HEK293 (cell line): ENCODE measurements around the gene SEC16A.

Source experiments
- CTCF ChIA-PET: fragments of 350-600 bp; formaldehyde crosslinking; extraction: SDS; loops from one replicate; lab custom pipeline; 2021; ENCODE audit warnings: antibody characterized with exemption; lab: Yijun Ruan, JAX
- POLR2A ChIA-PET: fragments of 300-600 bp; formaldehyde crosslinking; extraction: SDS; loops from one replicate; lab custom pipeline; 2020; ENCODE audit warnings: antibody characterized with exemption, inconsistent platforms; lab: Yijun Ruan, JAX
- H3K27ac ChIP-seq: fragments of 200-500 bp; sonication (Bioruptor generic); 2 replicates; pipeline ENCODE4 v1.5.1; 2014; ENCODE audit warnings: low read depth, low read length, control low read depth, inconsistent platforms; ENCODE audit errors: extremely low read depth
- H3K36me3 ChIP-seq, 2 experiments: fragments of 200-500 bp in 1 of 2; sonication (Bioruptor generic) in 1 of 2; 1 replicate in 1 of 2; 2 replicates in 1 of 2; pipeline ENCODE4 v1.5.1; 2014 to 2017; ENCODE audit warnings: inconsistent platforms in 2 of 2, low read length in 2 of 2; ENCODE audit not compliant: control insufficient read depth in 2 of 2, insufficient read depth in 1 of 2
- H3K4me1 ChIP-seq: fragments of 200-500 bp; sonication (Bioruptor generic); 2 replicates; pipeline ENCODE4 v1.5.1; 2014; ENCODE audit warnings: mild to moderate bottlenecking, low read length, inconsistent platforms; ENCODE audit not compliant: control insufficient read depth, insufficient read depth
- H3K4me3 ChIP-seq: 2 replicates; pipeline ENCODE4 v1.5.1; 2011; ENCODE audit warnings: low read depth, mild to moderate bottlenecking, control low read depth, low read length, moderate library complexity
- H3K9me3 ChIP-seq: fragments of 200-500 bp; sonication (Bioruptor generic); 2 replicates; pipeline ENCODE4 v1.5.1; 2014; ENCODE audit warnings: low read depth, low read length, inconsistent platforms; ENCODE audit not compliant: control insufficient read depth, insufficient read depth
- OVOL3 ChIP-seq: fragments of 450-650 bp; formaldehyde crosslinking; IDR thresholded peaks from 2 replicates; pipeline ENCODE4 v1.5.1; 2016; ENCODE audit warnings: missing biosample characterization, missing genetic modification characterization
- PATZ1 ChIP-seq: fragments of 450-650 bp; formaldehyde crosslinking; IDR thresholded peaks from 2 replicates; pipeline ENCODE4 v1.5.1; 2016; ENCODE audit warnings: missing biosample characterization, missing genetic modification characterization
- SCRT2 ChIP-seq: fragments of 450-650 bp; formaldehyde crosslinking; IDR thresholded peaks from 2 replicates; pipeline ENCODE4 v1.5.1; 2016; ENCODE audit warnings: missing biosample characterization, missing genetic modification characterization
- ZBTB8A ChIP-seq: fragments of 450-650 bp; formaldehyde crosslinking; IDR thresholded peaks from 2 replicates; pipeline ENCODE4 v1.5.1; 2016; ENCODE audit warnings: missing biosample characterization, missing genetic modification characterization
- ZIC2 ChIP-seq: fragments of 450-650 bp; formaldehyde crosslinking; IDR thresholded peaks from 2 replicates; pipeline ENCODE4 v1.5.1; 2016; ENCODE audit warnings: missing biosample characterization, missing genetic modification characterization
- ZNF138 ChIP-seq: fragments of 450-650 bp; formaldehyde crosslinking; IDR thresholded peaks from 2 replicates; pipeline ENCODE4 v1.5.1; 2016; ENCODE audit warnings: missing biosample characterization, missing genetic modification characterization, borderline replicate concordance
- ZNF335 ChIP-seq: fragments of 450-650 bp; formaldehyde crosslinking; conservative IDR thresholded peaks from 2 replicates; pipeline ENCODE4 v1.5.1; 2016; ENCODE audit warnings: missing biosample characterization, missing genetic modification characterization
- ZNF416 ChIP-seq: fragments of 450-650 bp; formaldehyde crosslinking; IDR thresholded peaks from 2 replicates; pipeline ENCODE4 v1.5.1; 2016; ENCODE audit warnings: missing biosample characterization, missing genetic modification characterization
- ZNF426 ChIP-seq: fragments of 450-650 bp; formaldehyde crosslinking; IDR thresholded peaks from 2 replicates; pipeline ENCODE4 v1.5.1; 2017; ENCODE audit warnings: missing biosample characterization, missing genetic modification characterization, mild to moderate bottlenecking, inconsistent platforms, moderate library complexity
- ZNF48 ChIP-seq: fragments of 450-650 bp; formaldehyde crosslinking; IDR thresholded peaks from 2 replicates; pipeline ENCODE4 v1.5.1; 2016; ENCODE audit warnings: missing biosample characterization, missing genetic modification characterization
- ZNF548 ChIP-seq: fragments of 450-650 bp; formaldehyde crosslinking; IDR thresholded peaks from 2 replicates; pipeline ENCODE4 v1.5.1; 2016; ENCODE audit warnings: missing biosample characterization, missing genetic modification characterization
- ZNF585B ChIP-seq: fragments of 450-650 bp; formaldehyde crosslinking; IDR thresholded peaks from 2 replicates; pipeline ENCODE4 v1.5.1; 2016; ENCODE audit warnings: missing biosample characterization, missing genetic modification characterization
- ZNF596 ChIP-seq: fragments of 450-650 bp; IDR thresholded peaks from 2 replicates; pipeline ENCODE4 v1.5.0; 2018; ENCODE audit warnings: missing biosample characterization, mild to moderate bottlenecking, missing genetic modification characterization, moderate library complexity
- ZNF777 ChIP-seq: fragments of 450-650 bp; formaldehyde crosslinking; IDR thresholded peaks from 2 replicates; pipeline ENCODE4 v1.5.1; 2017; ENCODE audit warnings: missing biosample characterization, missing genetic modification characterization, borderline replicate concordance
- ZSCAN23 ChIP-seq: fragments of 450-650 bp; formaldehyde crosslinking; IDR thresholded peaks from 2 replicates; pipeline ENCODE4 v1.5.1; 2016; ENCODE audit warnings: missing biosample characterization, missing genetic modification characterization
- TF ChIP-seq, protein P1 (sequence below): fragments of 450-650 bp; formaldehyde crosslinking; IDR thresholded peaks from 2 replicates; pipeline ENCODE4 v1.5.1; 2016; ENCODE audit warnings: missing biosample characterization, missing genetic modification characterization
- TF ChIP-seq, protein P2 (sequence below): fragments of 450-650 bp; formaldehyde crosslinking; IDR thresholded peaks from 2 replicates; pipeline ENCODE4 v1.5.1; 2016; ENCODE audit warnings: missing biosample characterization, missing genetic modification characterization
- TF ChIP-seq, protein P3 (sequence below): fragments of 450-650 bp; formaldehyde crosslinking; conservative IDR thresholded peaks from 2 replicates; pipeline ENCODE4 v1.5.1; 2016; ENCODE audit warnings: low read depth, missing biosample characterization, missing genetic modification characterization
- TF ChIP-seq, protein P4 (sequence below): fragments of 450-650 bp; formaldehyde crosslinking; IDR thresholded peaks from 2 replicates; pipeline ENCODE4 v1.5.1; 2016; ENCODE audit warnings: missing biosample characterization, missing genetic modification characterization

The SEC16A gene

DNA sequence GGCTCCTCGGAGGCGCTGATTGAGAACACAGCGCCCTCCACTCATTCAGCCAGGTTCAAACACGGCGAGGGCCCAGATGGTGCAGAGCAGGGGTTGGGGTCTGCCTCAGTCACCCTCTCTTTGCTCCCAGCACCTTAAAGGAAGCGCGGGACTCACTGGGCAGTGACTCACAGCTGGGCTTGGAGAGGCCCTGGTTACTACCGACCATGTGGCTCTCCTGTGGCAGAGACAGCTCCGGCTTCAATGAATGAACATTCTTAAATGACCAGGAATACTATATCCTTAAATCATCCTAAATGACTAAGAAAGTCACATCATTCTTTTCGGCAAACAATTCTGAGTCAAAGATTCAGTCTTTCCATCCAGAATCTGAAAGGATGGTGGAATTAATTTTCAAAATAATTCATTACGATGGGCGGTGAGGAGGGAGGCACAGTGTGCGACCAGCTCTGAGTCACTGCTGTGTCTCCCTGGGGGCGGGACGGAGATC lies 41.6 kb downstream of the SEC16A start (continued):
- TF ChIP-seq ZNF48 (tag by site-specific recombination) (no peak), OVOL3 (tag by site-specific recombination) (no peak), SCRT2 (no peak), ZNF585B (tag by site-specific recombination) (no peak), ZIC2 (tag by site-specific recombination) (no peak), ZNF596 (tag by site-specific recombination) (no peak), ZNF138 (tag by site-specific recombination) (no peak), PATZ1 (tag by site-specific recombination) (no peak)
- TF ChIP-seq, protein P1, sequence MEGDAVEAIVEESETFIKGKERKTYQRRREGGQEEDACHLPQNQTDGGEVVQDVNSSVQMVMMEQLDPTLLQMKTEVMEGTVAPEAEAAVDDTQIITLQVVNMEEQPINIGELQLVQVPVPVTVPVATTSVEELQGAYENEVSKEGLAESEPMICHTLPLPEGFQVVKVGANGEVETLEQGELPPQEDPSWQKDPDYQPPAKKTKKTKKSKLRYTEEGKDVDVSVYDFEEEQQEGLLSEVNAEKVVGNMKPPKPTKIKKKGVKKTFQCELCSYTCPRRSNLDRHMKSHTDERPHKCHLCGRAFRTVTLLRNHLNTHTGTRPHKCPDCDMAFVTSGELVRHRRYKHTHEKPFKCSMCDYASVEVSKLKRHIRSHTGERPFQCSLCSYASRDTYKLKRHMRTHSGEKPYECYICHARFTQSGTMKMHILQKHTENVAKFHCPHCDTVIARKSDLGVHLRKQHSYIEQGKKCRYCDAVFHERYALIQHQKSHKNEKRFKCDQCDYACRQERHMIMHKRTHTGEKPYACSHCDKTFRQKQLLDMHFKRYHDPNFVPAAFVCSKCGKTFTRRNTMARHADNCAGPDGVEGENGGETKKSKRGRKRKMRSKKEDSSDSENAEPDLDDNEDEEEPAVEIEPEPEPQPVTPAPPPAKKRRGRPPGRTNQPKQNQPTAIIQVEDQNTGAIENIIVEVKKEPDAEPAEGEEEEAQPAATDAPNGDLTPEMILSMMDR (tag by site-specific recombination) = no peak
- TF ChIP-seq, protein P2, sequence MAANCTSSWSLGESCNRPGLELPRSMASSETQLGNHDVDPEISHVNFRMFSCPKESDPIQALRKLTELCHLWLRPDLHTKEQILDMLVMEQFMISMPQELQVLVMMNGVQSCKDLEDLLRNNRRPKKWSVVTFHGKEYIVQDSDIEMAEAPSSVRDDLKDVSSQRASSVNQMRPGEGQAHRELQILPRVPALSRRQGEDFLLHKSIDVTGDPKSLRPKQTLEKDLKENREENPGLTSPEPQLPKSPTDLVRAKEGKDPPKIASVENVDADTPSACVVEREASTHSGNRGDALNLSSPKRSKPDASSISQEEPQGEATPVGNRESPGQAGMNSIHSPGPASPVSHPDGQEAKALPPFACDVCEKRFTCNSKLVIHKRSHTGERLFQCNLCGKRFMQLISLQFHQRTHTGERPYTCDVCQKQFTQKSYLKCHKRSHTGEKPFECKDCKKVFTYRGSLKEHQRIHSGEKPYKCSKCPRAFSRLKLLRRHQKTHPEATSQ = no peak

- Histone ChIP-seq H3K27ac (peak within 1 kb of the TSS; percentile 89; the same call in 1 of the 2 replicates), H3K9me3 (no peaks in the 10 kb centered on the region), H3K4me1 (0 out of 2 replicates have a peak, but pooled peaks cover 2% of the 10 kb centered on the region), H3K4me3 (peak within 1 kb of the TSS; percentile 81), H3K36me3 (peaks cover 4 to 73% of the 10 kb centered on the region in 2 experiments; a peak in 2 of 3 replicates)
- ChIA-PET POLR2A (interaction anchor here (1.2 to 1.7 kb wide), 2 partner anchors 28 to 77 kb away, joined by 3 to 5 read pairs; no protein-coding TSS in a partner anchor), CTCF (interaction anchor here (0.6 to 3.9 kb wide), 15 partner anchors 10 to 471 kb away, joined by 3 to 17 read pairs (median 4); no protein-coding TSS in a partner anchor)
- TF ChIP-seq ZNF335 = peak; percentile 68
- TF ChIP-seq, protein P2 = peak; percentile 47; the same call in 1 of the 2 replicates
- TF ChIP-seq, protein P3, sequence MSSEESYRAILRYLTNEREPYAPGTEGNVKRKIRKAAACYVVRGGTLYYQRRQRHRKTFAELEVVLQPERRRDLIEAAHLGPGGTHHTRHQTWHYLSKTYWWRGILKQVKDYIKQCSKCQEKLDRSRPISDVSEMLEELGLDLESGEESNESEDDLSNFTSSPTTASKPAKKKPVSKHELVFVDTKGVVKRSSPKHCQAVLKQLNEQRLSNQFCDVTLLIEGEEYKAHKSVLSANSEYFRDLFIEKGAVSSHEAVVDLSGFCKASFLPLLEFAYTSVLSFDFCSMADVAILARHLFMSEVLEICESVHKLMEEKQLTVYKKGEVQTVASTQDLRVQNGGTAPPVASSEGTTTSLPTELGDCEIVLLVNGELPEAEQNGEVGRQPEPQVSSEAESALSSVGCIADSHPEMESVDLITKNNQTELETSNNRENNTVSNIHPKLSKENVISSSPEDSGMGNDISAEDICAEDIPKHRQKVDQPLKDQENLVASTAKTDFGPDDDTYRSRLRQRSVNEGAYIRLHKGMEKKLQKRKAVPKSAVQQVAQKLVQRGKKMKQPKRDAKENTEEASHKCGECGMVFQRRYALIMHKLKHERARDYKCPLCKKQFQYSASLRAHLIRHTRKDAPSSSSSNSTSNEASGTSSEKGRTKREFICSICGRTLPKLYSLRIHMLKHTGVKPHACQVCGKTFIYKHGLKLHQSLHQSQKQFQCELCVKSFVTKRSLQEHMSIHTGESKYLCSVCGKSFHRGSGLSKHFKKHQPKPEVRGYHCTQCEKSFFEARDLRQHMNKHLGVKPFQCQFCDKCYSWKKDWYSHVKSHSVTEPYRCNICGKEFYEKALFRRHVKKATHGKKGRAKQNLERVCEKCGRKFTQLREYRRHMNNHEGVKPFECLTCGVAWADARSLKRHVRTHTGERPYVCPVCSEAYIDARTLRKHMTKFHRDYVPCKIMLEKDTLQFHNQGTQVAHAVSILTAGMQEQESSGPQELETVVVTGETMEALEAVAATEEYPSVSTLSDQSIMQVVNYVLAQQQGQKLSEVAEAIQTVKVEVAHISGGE (tag by site-specific recombination) = 0 out of 2 replicates have a peak, but pooled peaks have one; percentile 17
- TF ChIP-seq ZBTB8A (tag by site-specific recombination) = peak; percentile 62
- no peak for TF ChIP-seq ZNF548 (tag by site-specific recombination)
- peak; percentile 54; the same call in 1 of the 2 replicates for TF ChIP-seq ZNF777 (tag by site-specific recombination)
- TF ChIP-seq ZNF416 = no peak
- TF ChIP-seq, protein P4, sequence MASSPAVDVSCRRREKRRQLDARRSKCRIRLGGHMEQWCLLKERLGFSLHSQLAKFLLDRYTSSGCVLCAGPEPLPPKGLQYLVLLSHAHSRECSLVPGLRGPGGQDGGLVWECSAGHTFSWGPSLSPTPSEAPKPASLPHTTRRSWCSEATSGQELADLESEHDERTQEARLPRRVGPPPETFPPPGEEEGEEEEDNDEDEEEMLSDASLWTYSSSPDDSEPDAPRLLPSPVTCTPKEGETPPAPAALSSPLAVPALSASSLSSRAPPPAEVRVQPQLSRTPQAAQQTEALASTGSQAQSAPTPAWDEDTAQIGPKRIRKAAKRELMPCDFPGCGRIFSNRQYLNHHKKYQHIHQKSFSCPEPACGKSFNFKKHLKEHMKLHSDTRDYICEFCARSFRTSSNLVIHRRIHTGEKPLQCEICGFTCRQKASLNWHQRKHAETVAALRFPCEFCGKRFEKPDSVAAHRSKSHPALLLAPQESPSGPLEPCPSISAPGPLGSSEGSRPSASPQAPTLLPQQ = 0 out of 2 replicates have a peak, but pooled peaks have one; percentile 21
- no peak for TF ChIP-seq ZNF426 (tag by site-specific recombination)
- 0 out of 2 replicates have a peak, but pooled peaks have one; percentile 17 for TF ChIP-seq PATZ1 (tag by site-specific recombination)
- TF ChIP-seq ZSCAN23 (tag by site-specific recombination) = no peak
Measured at GRCh38 chr9:136439481-136440408, 43.1 kb downstream of the SEC16A start, which contains the start of gene INPP5E. TSS of gene INPP5E (minus strand) at chr9:136439845. CDS start at chr9:136439419, 426 bp downstream.
